RPMI7951 (cell line): ENCODE measurements around the gene NOL4L. TPM values are rescaled to one million over a fixed set of nuclear protein-coding genes. Genes with fewer than 3 reads are reported as not detected.
"Not testable (repeated sequence)": the region's sequence is repeated elsewhere in the genome, so short reads cannot be mapped to it uniquely, and the experiment has no call there.

Experiments
- DNase-seq: peaks from one replicate; pipeline ENCODE4 v3.0.0-alpha.2; 2012; ENCODE audit warnings: low read depth
- total RNA-seq: library from RNA; depleted of rRNA; stranded (reverse); fragments of >200 nt; shearing (Covaris generic); gene quantifications from 2 replicates; pipeline ENCODE4 v1.2.3, GENCODE V29; 2014

NOL4L gene
- total RNA-seq, 1 experiment from 2014 or later: 8.7 TPM

- no peak for DNase-seq
These were observed 151.7 kb downstream of the NOL4L start for GRCh38 chr20:32433311-32434021.

GRCh38 chr20:32432277-32432676 is 152.9 kb downstream of the NOL4L start:
- no peak for DNase-seq

- DNase-seq: no peak
These were observed 153.7 kb downstream of the NOL4L start for GRCh38 chr20:32431457-32431856.

GRCh38 chr20:32429745-32430360 is 155.3 kb downstream of the NOL4L start:
- no peak for DNase-seq

- no peak for DNase-seq
These were observed 155.8 kb downstream of the NOL4L start for GRCh38 chr20:32429343-32429742.

GRCh38 chr20:32427996-32428395 is 157.1 kb downstream of the NOL4L start:
- DNase-seq: no peak

- DNase-seq: no peak
These were observed 163.8 kb downstream of the NOL4L start for GRCh38 chr20:32421290-32421689.

- no peak for DNase-seq
These were observed 166.8 kb downstream of the NOL4L start for GRCh38 chr20:32418376-32418775.

- no peak for DNase-seq
These were observed 168.9 kb downstream of the NOL4L start for GRCh38 chr20:32416206-32416605.

- DNase-seq: no peak
These were observed 169.6 kb downstream of the NOL4L start for GRCh38 chr20:32415494-32415893.

GRCh38 chr20:32411955-32412706 is 173.0 kb downstream of the NOL4L start:
- DNase-seq: no peak

GRCh38 chr20:32407131-32407750 is 177.9 kb downstream of the NOL4L start:
- DNase-seq: not testable (repeated sequence)

- DNase-seq: no peak
These were observed 178.4 kb downstream of the NOL4L start for GRCh38 chr20:32406701-32407100.

GRCh38 chr20:32404017-32404416 is 181.1 kb downstream of the NOL4L start:
- DNase-seq: no peak

- DNase-seq: no peak
These were observed 184.7 kb downstream of the NOL4L start for GRCh38 chr20:32400476-32400875.

GRCh38 chr20:32397567-32398084 is 187.5 kb downstream of the NOL4L start:
- no peak for DNase-seq

- no peak for DNase-seq
These were observed 188.4 kb downstream of the NOL4L start for GRCh38 chr20:32396646-32397160.

GRCh38 chr20:32395066-32395465 is 190.1 kb downstream of the NOL4L start:
- DNase-seq: no peak
